Glomerular visceral epithelial cell (primary cell): ENCODE measurements around the gene CD300LG.
"Not testable (repeated sequence)": the region's sequence is repeated elsewhere in the genome, so short reads cannot be mapped to it uniquely, and the experiment has no call there.

Experiments used
- DNase-seq: peaks from one replicate; pipeline ENCODE4 v3.0.0-alpha.2; 2016; ENCODE audit errors: extremely low spot score

Gene CD300LG

DNA sequence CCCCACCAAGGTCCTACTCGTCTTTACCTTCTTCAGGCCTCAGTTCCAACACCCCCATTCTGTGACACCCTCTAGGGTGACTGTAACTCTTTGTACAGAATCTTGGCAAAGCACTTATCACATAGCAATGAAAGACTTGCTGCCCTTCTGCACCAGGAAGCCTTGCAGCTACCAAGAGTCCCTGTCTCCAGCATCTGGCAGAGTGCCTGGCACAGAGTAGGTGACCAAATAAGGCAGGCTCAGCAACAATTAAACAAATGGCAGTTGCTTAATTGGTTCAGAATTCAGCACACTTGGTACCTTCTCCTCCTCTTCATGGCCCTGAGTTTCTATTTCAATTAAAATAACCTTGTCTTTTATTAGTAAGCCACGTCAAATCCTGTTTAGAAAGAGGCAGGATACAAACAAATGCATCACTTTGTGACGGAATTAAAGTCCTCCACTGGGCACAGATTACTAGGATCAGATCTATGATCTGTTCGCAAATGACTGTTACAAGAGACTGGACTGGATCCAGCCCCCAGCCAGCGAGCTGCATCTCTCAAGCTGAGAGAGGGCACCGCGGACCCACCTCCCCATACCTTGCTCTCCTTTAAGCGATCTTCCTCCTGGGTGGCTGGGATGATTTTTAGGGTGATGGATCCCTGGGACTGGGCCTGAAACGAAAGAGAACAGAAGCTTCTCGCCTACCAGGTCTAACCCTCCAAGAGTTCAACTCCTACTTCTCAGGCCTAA lies 23.5 kb upstream of the CD300LG start:
- DNase-seq = no peak

DNA sequence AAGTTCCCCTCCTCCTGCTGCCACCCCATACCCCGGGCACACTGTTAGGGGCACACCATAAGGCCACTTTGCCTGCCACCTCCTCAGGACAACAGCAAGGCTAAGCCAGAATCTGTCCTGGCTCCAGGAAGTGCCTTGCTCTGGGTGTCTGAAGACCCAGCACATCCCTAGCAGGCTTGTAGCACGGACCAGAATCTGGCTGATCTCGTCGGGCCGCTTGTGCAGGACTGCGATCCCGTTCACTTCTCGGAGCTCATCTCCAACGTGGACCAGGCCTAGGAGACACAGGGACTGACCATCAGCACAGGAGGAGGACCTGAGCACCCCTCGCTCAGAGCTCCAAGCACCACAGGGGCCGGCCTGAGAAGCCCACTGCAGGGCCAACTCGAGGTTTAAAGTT lies 21.4 kb upstream of the CD300LG start:
- DNase-seq = no peak

DNA sequence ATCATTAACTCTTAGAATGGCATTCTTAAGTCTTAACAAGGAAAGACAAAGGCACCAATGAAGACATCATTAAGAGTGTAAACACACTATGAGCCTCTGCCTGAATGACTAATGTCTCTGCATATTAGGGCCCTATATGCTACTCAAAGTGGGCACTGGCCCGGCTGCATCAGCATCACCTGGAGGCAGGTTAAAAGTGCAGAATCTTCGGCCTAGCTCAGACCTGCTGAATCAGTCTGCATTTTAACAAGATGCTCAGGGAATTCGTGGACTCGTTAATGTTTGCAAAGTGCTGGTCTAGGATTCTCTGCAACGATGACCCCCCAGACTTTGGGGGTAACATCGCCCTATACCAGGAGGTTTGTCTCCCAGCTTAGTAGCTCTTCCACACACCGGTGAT lies 20.8 kb upstream of the CD300LG start:
- no peak for DNase-seq

DNA sequence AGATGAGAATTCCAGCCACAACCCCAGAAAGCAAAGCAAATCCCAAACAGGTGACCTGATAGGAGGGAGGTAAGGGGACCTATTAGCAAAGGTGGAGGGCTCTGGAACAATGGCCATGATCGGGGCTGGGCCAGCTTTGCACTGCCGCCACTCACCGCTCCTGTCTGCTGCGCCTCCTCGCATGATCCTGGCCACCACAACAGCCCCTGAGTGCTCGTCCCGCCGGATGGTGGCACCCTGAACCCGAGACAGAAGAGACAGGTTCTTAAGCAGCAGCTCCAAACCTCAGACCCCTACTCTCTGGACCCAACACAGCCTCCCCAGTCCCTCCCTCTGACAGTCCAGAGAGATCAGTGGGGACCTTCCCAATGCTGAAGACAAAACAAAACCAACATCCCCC lies 19.4 kb upstream of the CD300LG start:
- no peak for DNase-seq

DNA sequence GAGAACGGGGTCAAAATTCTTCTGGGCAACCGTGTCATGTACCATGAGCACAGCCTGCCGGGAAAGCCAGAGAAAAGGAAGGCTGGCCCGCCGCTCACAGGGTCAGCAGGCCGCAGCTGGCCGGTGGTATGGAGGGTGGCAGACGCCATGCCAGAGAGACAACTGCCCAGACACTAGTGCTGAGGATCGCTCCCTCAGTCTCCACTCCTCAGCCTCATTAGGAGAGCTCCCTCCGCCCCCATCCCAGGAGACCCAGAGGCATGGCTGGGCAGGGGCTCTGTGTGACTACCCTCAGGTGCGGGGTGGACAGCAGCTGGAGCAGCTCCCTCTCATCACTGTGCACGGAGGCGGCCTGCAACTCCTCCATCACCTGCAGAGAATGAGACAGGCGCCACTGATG lies 17.2 kb upstream of the CD300LG start:
- no peak for DNase-seq

DNA sequence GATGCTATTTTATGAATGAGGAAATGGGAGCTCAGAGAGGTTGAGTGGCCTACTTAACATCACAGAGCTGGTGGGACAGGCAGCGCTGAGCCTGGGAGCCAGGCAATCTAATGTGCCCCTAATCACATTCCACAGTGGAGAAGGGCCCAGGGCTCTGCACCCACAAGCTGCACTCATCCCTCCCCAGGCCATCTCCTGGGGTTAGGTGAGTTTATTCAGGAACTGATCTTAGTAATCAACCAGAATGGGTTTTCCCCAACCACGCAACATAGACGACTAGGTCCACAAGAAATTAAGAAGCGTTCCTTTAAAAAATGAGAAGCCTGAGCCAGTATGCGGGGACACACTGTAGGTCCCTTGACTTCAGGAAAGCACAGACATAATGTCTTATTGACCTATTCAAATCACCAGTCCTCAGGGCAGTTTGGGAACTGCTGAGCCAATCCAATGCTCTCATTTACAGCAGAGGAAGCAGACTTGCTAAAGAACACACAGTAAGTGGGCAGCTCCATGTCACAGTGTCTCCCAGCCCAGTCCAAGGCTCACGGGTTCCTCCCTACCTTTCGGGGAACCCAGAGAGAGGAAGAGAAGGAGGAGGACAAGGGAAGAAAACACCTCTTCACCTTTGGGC lies 16.4 kb upstream of the CD300LG start:
- no peak for DNase-seq

DNA sequence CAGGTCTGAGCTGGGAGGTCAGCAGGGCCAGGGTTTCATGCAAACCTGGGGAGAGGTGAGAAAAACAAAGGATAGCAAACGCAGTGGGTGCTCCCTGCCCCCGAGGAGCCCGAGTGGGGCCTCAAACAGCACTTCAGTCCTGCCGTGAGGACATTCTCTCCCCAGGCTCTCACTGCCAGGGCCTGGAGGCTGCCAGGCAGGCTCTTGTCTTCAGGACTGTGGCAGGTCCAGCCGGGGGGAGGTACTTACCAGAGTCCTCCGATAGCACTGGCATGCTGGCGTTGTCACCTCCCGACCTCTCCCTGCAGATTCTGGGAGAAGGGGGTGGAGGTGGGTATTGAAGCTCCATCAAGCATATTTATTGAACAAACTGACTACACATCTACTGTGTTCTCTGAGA lies 15.3 kb upstream of the CD300LG start:
- DNase-seq = no peak

DNA sequence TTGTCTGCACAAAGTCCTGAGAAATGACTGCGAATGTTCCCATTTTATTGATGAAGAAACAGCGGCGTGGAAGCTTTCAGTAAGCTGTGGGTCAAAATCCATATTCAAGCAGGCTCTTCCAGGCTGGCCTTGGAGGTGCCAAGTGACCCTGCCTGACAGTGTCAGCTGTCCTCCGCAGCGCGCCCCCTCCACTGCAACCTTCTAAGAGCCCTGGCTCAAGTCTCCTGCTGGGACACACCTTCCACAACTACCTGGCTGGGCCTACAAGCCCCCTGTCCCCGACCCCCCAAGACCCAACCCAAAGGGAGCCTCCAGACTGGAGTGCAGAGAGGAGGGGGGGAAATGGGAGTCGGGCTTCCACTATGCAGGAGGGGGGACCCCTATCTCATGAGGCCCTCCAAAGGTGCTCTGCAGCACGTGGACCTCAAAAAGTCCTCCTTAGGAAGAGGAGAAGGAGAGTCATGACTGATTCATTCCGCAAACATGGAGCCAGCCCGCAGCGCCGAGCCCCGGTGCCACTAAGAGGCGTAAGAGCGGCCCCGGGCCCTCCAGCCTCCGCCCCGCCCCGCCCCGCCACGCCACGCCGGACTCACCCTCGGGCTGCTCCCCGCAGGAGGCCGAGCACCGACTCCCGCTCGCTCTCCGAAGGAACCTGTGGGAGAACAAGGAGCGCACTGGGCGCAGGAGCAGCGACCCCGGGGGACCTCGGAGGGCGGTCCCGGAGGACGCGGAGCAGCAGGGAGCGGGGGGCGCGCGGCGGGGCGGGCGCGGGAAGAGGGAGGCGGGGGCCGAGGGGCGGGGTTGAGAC lies 14.6 kb upstream of the CD300LG start:
- DNase-seq = peak; percentile 71

DNA sequence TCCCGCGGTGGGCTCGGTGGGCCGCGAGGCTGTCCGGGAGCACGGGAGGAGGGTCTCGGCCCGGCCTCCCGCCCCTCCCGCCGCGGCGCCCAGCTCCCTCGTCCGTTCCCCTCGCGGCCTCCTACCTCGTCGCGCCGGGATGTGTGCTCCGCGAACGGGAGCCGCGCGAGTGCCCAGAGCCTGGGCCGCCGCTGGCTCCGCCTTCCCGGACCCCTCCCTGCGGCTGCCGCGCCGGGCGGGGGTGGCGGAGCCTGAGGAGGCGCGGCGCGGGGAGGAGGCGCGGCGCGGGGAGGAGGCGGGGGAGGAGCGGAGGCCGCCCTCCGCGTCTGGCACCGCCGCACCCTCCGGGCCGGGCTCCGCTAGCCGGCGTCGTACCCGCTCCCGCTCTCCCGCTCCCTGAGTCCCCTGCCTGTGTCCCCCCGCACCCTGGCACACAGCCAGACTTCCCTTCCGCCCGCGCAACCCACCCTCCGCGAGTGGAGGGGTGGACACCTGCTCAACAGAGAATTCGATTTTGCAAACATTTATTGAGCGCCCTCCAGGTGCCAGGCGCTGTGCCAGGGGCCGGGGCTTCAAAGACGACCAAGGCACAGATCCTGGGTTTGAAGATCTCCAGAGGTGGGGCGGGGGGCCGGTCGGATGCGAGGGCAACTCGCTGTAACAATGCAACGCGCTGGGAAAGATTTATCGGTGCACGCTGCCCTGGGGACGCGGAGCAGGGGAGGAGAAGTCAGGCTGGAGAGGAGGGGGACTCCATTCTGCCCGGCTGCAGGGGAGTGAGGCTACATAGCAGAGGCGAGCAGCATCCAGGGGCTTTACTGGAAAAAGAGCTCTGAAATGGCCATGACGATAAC lies 13.8 kb upstream of the CD300LG start, which contains the start of gene MPP3:
TSS of gene MPP3 (minus strand) at position 171 of the 854 bp plus-strand sequence. CDS start 1,240 bp downstream, outside the sequence.
- peak; percentile 78 for DNase-seq

DNA sequence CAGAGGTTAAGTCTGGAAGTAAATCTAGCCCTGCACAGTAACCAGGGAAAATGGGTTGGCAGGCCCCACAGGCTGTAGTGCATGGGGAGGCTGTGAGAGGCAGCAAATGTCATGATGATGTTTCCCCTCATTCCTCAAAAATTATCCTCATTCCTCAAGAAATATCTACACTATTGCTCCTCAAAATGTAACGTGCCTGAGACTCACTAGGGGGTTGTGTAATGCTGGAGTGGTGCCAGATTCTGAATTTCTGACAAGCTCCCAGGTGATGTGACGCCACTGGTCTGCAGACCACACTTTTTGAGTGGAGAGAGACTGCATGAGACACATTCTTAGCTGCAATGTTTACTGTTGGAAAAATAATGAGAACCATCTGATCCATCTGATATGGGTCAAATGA lies 12.9 kb upstream of the CD300LG start:
- DNase-seq = no peak

DNA sequence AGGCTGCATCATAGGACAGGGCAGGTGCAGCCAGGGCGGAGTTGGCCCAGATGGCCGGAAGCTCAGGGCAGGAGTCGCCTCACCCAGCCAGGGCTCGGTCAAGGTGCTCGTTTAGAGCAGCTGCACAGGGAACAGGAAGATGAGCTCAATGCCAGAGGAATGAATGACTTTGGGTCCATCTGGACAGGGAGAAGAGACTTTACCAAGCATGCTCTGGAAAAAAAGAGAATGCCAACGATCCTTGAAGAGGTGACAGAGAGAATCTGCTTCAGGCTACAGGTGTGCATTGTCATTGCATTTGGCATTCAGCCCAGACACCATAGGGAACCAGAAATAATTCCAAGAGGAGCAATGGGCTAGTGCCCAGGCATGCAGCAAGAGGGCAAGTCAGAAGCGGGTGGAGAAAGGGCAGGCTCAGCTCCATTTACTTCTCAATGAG lies 7.3 kb upstream of the CD300LG start:
- peak; percentile 27 for DNase-seq

DNA sequence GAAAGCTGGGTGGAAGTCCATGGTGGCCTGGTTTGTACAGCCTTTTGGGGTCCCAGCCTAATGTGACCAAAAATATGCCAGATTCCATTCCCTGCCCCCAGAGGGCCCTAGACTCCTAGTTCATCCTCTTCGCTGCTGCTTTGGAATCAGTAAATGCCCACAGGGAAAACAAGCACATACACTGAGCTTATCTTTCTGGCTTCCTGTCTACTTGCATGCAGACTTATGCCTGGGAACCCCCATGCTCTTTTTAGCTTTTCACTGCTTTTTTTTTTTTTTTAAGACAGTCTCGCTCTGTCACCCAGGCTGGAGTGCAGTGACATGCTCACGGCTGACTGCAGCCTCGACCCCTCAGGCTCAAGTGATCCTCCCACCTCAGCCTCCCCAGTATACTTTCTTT lies 6.2 kb upstream of the CD300LG start:
- no peak for DNase-seq

DNA sequence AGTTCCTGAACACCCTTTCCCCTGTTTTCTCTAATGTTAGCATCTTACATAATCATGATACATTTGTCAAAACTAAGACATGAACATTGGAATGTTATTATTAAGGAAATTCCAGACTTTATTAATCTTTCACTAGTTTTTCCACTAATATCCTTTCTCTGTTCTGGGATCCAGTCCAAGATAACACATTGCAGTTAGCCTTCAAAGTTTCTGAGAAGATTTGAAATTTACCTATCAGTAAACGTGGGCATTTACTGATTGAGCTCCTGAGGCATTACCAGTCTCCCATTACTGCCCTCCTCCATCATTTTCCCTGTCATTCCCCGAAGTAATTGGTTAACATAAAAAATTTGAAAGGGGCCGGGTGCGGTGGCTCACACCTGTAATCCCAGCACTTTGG lies 5.7 kb upstream of the CD300LG start:
- no peak for DNase-seq

DNA sequence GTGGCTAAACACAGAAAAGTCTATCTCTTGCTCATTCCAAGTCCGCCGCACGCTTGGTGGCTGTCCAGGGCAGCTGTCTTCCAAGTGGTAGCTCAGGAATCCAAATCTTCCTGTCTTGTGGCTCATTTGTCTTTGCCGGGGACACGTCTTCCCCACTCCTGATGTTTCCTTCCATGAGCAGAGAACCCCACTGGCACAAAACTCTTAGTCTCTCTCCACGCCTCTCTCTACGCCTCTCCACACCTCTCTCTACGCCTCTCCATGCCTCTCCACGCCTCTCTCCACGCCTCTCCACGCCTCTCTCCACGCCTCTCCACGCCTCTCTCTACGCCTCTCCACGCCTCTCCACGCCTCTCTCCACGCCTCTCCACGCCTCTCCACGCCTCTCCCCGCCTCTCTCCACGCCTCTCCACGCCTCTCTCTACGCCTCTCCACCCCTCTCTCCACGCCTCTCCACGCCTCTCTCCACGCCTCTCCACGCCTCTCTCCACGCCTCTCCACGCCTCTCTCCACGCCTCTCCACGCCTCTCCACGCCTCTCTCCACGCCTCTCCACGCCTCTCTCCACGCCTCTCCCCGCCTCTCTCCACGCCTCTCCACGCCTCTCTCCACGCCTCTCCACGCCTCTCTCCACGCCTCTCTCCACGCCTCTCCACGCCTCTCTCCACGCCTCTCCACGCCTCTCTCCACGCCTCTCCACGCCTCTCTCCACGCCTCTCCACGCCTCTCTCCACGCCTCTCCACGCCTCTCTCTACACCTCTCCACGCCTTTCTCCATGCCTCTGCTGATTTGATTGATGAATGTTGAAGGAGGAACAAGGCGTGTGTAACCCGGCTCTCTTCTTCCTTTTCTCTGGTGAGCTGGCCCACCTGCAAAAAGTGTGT lies 4.6 kb upstream of the CD300LG start:
- not testable (repeated sequence) for DNase-seq

DNA sequence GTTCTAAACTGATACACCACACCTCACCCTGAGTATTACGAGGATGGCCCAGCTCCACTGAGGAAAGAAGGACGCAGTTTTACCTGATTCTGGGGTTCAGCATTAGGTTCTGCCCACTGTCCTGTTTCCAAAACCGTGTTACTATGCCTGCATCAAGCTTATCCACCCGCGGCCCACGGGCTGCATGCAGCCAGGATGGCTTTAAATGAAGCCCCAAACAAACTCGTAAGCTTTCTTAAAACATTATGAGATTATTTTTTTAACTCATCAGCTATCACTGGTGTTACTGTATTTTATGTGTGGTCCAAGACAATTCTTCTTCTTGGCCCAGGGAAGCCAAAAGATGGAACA lies 4.0 kb upstream of the CD300LG start:
- DNase-seq = no peak

DNA sequence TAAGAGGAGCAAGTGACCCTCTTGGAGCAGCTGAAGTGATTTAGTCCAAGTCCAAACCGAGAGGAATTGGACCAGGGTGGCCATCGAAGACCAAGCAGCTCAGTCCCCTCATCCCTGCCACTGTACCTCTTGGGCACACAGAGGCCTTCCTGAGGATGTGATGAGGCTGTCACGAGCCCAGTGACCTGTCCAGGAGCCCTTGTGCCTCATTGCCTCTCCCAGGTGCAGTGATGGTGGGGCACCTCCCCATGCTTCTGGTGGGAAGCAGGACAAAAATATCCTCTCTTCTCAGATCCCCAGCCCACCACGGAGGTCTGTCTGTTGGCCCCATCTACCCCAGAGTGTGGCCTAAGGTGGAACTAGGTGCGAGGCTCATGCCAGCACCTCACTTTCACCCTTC lies 2.7 kb upstream of the CD300LG start:
- DNase-seq = no peak

DNA sequence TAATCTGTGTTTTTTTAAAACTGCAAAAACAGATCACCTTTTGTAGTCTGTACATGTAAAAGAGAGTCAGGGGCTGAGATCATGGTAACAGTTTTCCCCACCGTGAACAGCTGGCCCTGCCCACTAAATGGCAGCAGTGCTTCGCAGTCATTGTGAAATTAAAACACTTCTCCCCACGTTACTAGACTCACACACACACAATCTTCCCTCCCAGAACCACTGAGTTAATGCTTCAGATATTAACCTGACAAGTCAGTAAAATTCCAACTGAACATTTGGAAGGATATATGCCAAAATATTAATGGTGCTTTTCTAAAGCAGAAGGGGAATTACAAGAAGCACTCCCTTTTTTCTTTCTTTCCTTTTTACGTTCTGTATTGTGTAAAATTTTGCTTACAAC lies 1.2 kb upstream of the CD300LG start:
- no peak for DNase-seq

DNA sequence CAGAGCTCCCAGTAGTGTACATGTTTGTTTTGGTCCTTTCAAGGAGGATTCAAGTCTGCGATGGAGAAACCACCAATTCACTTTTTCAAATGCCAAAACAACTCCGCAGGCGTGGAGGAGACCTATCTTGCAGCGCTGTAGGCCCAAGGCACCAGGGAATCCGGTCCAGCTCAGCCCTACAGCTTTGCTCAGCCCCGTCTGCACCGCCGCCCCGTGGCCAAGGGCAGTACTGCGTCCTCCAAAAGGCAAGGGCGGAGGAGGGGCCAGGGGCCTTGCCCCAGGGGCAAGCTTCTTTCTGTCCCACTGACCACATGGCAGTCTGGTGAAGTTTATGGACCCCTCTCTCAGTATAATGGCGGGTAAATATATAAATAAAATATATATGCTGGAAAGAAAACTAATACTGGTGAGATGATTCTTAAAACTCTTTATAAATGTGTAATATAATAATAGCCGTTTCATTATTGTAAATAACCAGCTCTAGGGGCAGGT lies 709 bp upstream of the CD300LG start:
- peak; percentile 81 for DNase-seq

DNA sequence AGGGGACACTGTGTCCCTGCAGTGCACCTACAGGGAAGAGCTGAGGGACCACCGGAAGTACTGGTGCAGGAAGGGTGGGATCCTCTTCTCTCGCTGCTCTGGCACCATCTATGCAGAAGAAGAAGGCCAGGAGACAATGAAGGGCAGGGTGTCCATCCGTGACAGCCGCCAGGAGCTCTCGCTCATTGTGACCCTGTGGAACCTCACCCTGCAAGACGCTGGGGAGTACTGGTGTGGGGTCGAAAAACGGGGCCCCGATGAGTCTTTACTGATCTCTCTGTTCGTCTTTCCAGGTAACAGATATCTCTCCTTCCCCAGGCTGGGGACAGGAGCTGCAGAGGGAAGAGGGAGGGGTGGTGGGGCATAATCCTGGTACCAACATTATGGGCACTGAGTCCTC lies 1.6 kb downstream of the CD300LG start:
- no peak for DNase-seq

DNA sequence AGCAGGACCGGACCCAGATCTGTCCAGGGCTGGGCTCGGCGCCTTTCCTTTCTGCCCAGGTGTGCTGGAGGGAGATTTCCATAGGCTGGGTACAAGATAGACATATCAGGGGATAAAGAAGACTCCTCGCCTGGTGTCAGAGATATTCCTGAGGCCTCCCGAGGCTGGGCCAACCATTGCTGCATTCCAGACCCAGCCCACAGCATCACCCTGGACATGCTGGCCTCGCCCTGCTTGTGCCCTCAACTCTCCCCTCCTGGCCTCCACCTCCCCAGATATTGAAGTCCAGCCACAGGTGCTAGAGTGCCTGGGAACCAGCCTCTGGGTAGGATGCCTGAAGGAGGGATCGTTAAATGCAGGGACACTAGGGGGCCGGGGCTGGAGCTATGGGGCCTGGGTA lies 2.1 kb downstream of the CD300LG start:
- no peak for DNase-seq

DNA sequence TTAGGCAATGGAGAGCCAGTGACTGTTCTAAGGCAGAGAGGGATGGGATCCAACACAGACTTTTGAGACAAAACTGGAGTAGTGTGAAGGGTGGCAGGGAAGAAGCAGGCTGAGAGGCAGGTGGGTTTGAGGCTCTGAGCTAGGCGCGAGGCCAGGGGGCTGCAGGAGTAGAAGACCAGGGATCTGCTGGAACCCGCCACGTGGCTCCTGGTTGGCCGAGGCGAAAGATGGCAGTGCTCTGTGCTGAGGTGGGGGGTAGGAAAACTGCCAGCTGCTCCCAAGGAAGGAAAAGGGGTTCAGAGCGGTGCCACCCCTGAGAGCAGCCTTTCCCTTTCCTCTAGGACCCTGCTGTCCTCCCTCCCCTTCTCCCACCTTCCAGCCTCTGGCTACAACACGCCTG lies 5.6 kb downstream of the CD300LG start:
- no peak for DNase-seq
